GM19035 (cell line): ENCODE results near the gene MAB21L4.

ENCODE experiments used
- ATAC-seq: cut with Tn5 transposase; IDR thresholded peaks from one replicate; pipeline ENCODE4 v1.9.1; 2021; ENCODE audit not compliant: unreplicated experiment

The MAB21L4 gene

GRCh38 chr2:240895656-240896388 lies at the start of gene MAB21L4:
TSS of gene MAB21L4 (minus strand) at chr2:240896156. CDS start at chr2:240895997, 159 bp downstream.
- ATAC-seq = no peak

- ATAC-seq = no peak
Measured at GRCh38 chr2:240936106-240936505, 40.1 kb upstream of the MAB21L4 start.

- ATAC-seq = no peak
Measured at GRCh38 chr2:240935103-240935876, 39.3 kb upstream of the MAB21L4 start.

- no peak for ATAC-seq
Measured at GRCh38 chr2:240934701-240935102, 38.7 kb upstream of the MAB21L4 start.

- ATAC-seq = no peak
Measured at GRCh38 chr2:240933966-240934700, 38.2 kb upstream of the MAB21L4 start.

GRCh38 chr2:240933048-240933965 lies 37.4 kb upstream of the MAB21L4 start:
- ATAC-seq = no peak

- ATAC-seq = no peak
Measured at GRCh38 chr2:240932724-240933047, 36.7 kb upstream of the MAB21L4 start.

GRCh38 chr2:240932001-240932723 lies 36.2 kb upstream of the MAB21L4 start:
- no peak for ATAC-seq

GRCh38 chr2:240931319-240931949 lies 35.5 kb upstream of the MAB21L4 start:
- ATAC-seq = no peak

GRCh38 chr2:240930631-240931318 lies 34.8 kb upstream of the MAB21L4 start:
- no peak for ATAC-seq

- ATAC-seq = no peak
Measured at GRCh38 chr2:240930096-240930630, 34.2 kb upstream of the MAB21L4 start.

GRCh38 chr2:240929364-240930095 lies 33.6 kb upstream of the MAB21L4 start:
- no peak for ATAC-seq

GRCh38 chr2:240928476-240929363 lies 32.8 kb upstream of the MAB21L4 start:
- no peak for ATAC-seq

GRCh38 chr2:240927390-240927781 lies 31.4 kb upstream of the MAB21L4 start:
- ATAC-seq = no peak

GRCh38 chr2:240926516-240927389 lies 30.8 kb upstream of the MAB21L4 start:
- ATAC-seq = no peak
